Left ventricle myocardium inferior (tissue), 1 donor: ENCODE measurements around the gene PPP6R3. TPM values are rescaled to one million over a fixed set of nuclear protein-coding genes. Genes with fewer than 3 reads are reported as not detected.
A peak's percentile ranks its signal among the peaks of the same experiment; 100 is the strongest.
"Not testable (repeated sequence)": the region's sequence is repeated elsewhere in the genome, so short reads cannot be mapped to it uniquely, and the experiment has no call there.

Source experiments
- DNase-seq: peaks from one replicate; pipeline ENCODE4 v3.0.0-alpha.2; 2020
- H3K27ac ChIP-seq: fragments of 200-600 bp; replicated peaks from 2 replicates; pipeline ENCODE4 v1.8.0; 2021
- H3K27me3 ChIP-seq: fragments of 200-600 bp; 2 replicates; pipeline ENCODE4 v1.8.0; 2021; ENCODE audit warnings: low read depth
- H3K36me3 ChIP-seq: fragments of 200-600 bp; 2 replicates; pipeline ENCODE4 v1.8.0; 2021
- H3K4me1 ChIP-seq: fragments of 200-600 bp; 2 replicates; pipeline ENCODE4 v1.8.0; 2021
- H3K4me3 ChIP-seq: fragments of 200-600 bp; 2 replicates; pipeline ENCODE4 v1.8.0; 2021; ENCODE audit warnings: mild to moderate bottlenecking, moderate library complexity
- H3K9me3 ChIP-seq: fragments of 200-600 bp; replicated peaks from 2 replicates; pipeline ENCODE4 v1.8.0; 2021
- intact Hi-C: fragments of 100-400 bp; cut with micrococcal nuclease; formaldehyde crosslinking; loops from one replicate; pipeline ENCODE4 v1.11.0; 2022
- total RNA-seq: library from RNA; stranded (reverse); fragmentation: NEBNext Ultra II Directional; extraction: Animal tissue kit (Norgen Biotek cat#: 25700); gene quantifications from one replicate; pipeline ENCODE4 v1.2.1, GENCODE V29; 2021
- TF ChIP-seq, protein P1 (sequence below): fragments of 200-600 bp; IDR thresholded peaks from 2 replicates; pipeline ENCODE4 v1.8.0; 2021; ENCODE audit warnings: antibody characterized with exemption, mild to moderate bottlenecking, borderline replicate concordance
- donor health status: DM: no; HTN: yes; CAD: no; lungs with severe emphysema.

The PPP6R3 gene
- total RNA-seq, 1 donor from 2014 or later: 78.8 TPM

DNA sequence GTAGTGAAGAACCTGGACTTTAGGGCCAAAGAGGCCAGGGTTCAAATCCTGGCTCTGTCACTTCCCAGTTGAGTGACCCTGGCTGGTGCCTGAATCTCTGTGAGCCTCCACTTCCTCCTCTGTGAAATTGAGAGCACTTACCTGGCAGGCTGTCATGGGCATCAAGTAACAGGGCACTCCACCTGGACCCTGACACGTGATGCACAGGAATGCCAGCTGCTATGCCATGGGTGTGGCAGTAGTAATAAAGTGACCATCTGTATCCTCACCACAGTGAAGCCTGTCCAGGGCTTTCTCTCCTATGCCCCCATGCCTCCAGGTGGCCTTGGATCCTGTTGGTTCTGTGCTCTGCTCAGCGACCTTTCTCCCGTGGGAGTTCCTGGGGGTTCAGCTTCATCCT is 29.8 kb upstream of the PPP6R3 start:
- H3K36me3 ChIP-seq: peaks cover 87% of the 10 kb centered on the region
- no peak for DNase-seq

DNA sequence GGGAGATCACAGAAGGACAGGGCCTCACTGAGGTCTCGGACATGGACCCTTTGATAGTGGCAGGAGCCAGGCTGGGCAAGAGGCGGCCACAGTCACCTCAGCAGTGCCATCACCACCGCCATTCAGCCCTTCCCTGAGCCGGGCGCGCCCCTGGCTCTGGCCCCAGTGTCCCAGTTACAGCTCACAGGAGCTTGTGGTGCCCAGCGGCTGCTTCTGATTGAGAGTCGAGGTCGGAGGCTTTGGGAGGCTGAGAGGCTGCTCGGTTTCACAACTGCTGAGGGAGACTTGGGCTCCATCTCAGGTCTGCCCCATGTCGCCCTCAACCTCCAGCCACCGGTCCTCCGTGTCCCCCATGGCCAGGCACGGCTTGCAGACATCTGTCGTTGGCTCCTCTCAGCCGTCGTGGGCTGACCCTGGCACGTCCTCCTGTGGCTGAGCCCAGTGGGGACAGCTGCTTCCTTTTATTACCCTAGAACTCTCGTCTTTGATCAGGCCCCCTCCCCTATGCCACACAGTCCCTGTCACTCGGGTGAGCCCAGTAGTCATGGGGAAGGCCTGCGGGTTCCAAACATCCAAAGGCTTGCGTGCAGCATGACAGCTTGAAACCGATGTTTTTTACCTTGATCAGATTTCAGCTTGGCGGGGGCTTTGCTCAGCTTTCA is 28.4 kb upstream of the PPP6R3 start:
- peaks cover 45% of the 10 kb centered on the region for H3K4me1 ChIP-seq
- H3K27ac ChIP-seq: peak overlapping the region; percentile 58
- intact Hi-C loops: no loop called here
- H3K36me3 ChIP-seq: peaks cover 86% of the 10 kb centered on the region
- H3K4me3 ChIP-seq: no peak overlapping the region
- H3K9me3 ChIP-seq: peaks cover 16% of the 10 kb centered on the region
- no peaks in the 10 kb centered on the region for H3K27me3 ChIP-seq
- DNase-seq: no peak
- TF ChIP-seq, protein P1, sequence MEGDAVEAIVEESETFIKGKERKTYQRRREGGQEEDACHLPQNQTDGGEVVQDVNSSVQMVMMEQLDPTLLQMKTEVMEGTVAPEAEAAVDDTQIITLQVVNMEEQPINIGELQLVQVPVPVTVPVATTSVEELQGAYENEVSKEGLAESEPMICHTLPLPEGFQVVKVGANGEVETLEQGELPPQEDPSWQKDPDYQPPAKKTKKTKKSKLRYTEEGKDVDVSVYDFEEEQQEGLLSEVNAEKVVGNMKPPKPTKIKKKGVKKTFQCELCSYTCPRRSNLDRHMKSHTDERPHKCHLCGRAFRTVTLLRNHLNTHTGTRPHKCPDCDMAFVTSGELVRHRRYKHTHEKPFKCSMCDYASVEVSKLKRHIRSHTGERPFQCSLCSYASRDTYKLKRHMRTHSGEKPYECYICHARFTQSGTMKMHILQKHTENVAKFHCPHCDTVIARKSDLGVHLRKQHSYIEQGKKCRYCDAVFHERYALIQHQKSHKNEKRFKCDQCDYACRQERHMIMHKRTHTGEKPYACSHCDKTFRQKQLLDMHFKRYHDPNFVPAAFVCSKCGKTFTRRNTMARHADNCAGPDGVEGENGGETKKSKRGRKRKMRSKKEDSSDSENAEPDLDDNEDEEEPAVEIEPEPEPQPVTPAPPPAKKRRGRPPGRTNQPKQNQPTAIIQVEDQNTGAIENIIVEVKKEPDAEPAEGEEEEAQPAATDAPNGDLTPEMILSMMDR: no peak

More for the DNA sequence above, 29.8 kb upstream of the PPP6R3 start:
- H3K9me3 ChIP-seq: peaks cover 16% of the 10 kb centered on the region
- H3K27ac ChIP-seq: no peak overlapping the region
- H3K4me1 ChIP-seq: peaks cover 34% of the 10 kb centered on the region
- intact Hi-C loops: no loop called here
- H3K4me3 ChIP-seq: no peak overlapping the region
- TF ChIP-seq, protein P1: no peak
- H3K27me3 ChIP-seq: no peaks in the 10 kb centered on the region

DNA sequence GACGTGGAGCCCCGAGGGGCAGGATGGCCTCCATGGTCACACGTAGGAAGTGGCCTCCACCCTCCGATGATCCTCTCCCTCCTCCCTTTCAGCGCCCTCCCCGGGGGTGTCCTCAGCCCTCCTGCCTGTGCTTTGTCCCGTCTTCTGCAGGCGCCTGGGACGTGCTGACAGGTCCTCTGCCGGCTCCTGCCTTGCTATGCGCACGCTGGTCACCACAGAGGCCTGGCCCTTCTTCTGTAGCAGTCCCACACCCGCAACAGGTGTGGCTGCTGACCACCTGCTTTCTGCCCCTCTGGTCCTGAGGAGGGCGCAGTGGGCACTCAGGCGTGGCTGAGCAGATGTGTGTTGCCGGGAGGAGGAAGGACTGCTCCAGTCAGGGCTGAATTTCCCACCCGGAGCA is 27.7 kb upstream of the PPP6R3 start:
- Histone ChIP-seq H3K4me3 (no peak overlapping the region), H3K4me1 (peaks cover 51% of the 10 kb centered on the region), H3K27ac (peak overlapping the region; percentile 58), H3K36me3 (peaks cover 81% of the 10 kb centered on the region), H3K9me3 (peaks cover 16% of the 10 kb centered on the region), H3K27me3 (no peaks in the 10 kb centered on the region)
- intact Hi-C loops: no loop called here
- DNase-seq: peak; percentile 61
- TF ChIP-seq, protein P1: no peak

DNA sequence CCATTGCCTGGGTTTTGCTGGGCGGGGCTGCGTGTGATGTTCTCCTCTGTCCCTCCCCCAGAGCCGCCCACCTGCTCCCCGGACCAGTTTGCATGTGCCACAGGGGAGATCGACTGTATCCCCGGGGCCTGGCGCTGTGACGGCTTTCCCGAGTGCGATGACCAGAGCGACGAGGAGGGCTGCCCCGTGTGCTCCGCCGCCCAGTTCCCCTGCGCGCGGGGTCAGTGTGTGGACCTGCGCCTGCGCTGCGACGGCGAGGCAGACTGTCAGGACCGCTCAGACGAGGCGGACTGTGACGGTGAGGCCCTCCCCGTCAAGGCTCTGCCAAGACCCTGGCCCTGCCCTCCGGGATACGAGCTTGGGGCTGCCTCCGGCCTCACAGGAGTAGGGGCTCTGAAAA is 27.0 kb upstream of the PPP6R3 start:
- TF ChIP-seq, protein P1: no peak
- intact Hi-C loops: no loop called here
- Histone ChIP-seq H3K4me3 (no peak overlapping the region), H3K9me3 (peaks cover 16% of the 10 kb centered on the region), H3K4me1 (peaks cover 57% of the 10 kb centered on the region), H3K27ac (no peak overlapping the region), H3K36me3 (peaks cover 81% of the 10 kb centered on the region), H3K27me3 (no peaks in the 10 kb centered on the region)
- DNase-seq: no peak

DNA sequence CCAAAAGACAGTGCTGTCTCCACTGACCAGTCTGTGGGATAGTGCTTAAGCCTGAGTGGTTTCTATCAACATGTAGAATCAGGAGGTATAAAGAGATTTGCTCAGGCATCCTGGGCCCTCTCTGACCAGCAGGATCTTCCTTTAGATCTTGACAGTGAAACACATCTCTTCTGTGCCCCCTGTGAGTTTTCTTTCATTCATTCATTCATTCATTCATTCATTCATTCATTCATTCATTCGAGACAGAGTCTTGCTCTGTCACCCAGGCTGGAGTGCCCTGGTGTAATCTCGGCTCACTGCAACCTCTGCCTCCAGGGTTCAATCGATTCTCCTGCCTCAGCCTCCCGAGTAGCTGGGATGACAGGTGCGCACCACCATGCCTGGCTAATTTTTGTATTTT is 26.4 kb upstream of the PPP6R3 start:
- Histone ChIP-seq H3K4me1 (peaks cover 59% of the 10 kb centered on the region), H3K36me3 (peaks cover 81% of the 10 kb centered on the region), H3K9me3 (peaks cover 13% of the 10 kb centered on the region)
- intact Hi-C loops, H3K27me3 ChIP-seq, DNase-seq, H3K27ac ChIP-seq, H3K4me3 ChIP-seq: not testable (repeated sequence)

DNA sequence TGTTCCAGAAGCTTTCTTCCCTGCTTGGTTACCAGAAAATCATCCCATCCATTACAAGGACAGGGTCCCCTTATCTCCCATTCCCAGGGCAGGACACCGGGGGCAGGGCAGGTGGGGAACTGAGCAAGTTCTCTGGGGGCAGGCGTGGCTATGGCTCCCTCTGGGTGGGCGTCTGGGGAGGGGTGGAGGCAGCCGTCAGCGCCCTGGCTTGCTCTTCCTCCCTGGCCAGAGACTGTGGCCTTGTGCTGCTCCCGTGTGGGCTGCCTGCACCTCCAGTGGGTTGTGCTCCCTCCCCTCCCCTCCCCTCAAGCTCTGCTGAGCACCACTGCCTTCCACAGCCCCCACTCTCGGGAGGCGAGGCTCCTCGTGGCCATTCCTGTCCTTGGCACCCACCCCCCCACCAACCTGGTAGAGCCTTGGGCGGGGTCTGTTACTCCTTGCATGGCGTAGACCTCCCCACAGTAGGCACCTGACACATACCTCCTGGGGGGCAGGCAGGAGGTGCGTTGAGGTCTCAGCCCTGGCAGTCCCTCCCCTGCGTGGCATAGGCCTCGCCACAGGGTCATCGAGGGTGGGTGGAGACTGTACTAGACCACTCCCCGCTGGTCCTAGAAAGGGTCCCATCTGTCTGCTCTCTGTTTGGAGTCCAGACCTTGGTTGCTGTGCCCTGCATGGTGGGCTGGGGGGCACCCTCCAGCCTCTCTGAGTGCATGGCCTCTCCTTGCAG is 24.2 kb upstream of the PPP6R3 start:
- no peaks in the 10 kb centered on the region for H3K27me3 ChIP-seq
- intact Hi-C loops: no loop called here
- H3K4me3 ChIP-seq: no peak overlapping the region
- H3K27ac ChIP-seq: peak overlapping the region; percentile 85
- DNase-seq: no peak
- H3K36me3 ChIP-seq: peaks cover 82% of the 10 kb centered on the region
- peaks cover 65% of the 10 kb centered on the region for H3K4me1 ChIP-seq
- H3K9me3 ChIP-seq: no peaks in the 10 kb centered on the region
- TF ChIP-seq, protein P1: no peak
